HL-60 (cell line): ENCODE data around the gene SHH.

ENCODE experiments used
- GABPA ChIP-seq: IDR thresholded peaks from 2 replicates; pipeline ENCODE4 v1.6.1; 2012; ENCODE audit warnings: low read depth
- POLR2AphosphoS5 ChIP-seq: IDR thresholded peaks from 2 replicates; pipeline ENCODE4 v1.6.1; 2012; ENCODE audit warnings: low read depth
- TF ChIP-seq, protein P1 (sequence below): IDR thresholded peaks from one replicate; pipeline ENCODE4 v1.5.1; 2011; ENCODE audit warnings: low read length, control low read depth, inconsistent platforms; ENCODE audit not compliant: insufficient read depth

DNA sequence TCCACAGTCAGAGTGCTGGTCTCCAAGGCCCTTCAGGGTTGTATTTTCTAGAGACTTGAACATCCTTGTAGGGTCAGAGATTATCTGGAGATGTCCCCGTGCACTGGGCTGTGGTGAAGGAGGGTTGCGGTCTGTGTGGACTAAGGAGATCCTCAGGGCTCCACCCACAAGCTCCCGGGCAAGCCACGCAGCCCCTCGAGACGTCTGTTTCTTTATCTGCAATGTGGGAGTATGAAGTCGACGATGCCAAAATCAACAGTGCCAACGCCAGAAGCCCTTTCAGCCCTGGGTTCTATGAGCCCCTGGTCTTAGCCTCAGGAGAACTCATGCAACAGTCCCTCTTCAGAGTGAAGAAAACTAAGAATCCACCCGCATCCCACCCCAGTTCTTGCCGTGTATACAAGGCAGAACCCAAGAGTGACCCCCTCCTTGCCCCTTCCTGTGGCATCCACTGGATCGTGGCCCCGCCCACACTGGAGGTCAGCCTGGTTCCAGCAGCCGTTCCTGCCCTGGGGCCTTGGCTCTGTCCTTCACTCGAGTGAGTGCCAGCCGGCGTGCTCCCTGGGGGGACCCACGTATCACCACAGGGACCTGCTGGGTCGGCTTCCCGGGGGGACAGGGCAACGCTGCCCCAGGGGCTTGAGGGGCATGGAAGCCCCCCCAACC, 6.0 kb upstream of the SHH start:
- TF ChIP-seq GABPA: no peak
- TF ChIP-seq, protein P1, sequence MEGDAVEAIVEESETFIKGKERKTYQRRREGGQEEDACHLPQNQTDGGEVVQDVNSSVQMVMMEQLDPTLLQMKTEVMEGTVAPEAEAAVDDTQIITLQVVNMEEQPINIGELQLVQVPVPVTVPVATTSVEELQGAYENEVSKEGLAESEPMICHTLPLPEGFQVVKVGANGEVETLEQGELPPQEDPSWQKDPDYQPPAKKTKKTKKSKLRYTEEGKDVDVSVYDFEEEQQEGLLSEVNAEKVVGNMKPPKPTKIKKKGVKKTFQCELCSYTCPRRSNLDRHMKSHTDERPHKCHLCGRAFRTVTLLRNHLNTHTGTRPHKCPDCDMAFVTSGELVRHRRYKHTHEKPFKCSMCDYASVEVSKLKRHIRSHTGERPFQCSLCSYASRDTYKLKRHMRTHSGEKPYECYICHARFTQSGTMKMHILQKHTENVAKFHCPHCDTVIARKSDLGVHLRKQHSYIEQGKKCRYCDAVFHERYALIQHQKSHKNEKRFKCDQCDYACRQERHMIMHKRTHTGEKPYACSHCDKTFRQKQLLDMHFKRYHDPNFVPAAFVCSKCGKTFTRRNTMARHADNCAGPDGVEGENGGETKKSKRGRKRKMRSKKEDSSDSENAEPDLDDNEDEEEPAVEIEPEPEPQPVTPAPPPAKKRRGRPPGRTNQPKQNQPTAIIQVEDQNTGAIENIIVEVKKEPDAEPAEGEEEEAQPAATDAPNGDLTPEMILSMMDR: no peak
- TF ChIP-seq POLR2AphosphoS5: no peak
